Measurements from ENCODE around the gene CLMN.
"Not testable (repeated sequence)": the region's sequence is repeated elsewhere in the genome, so short reads cannot be mapped to it uniquely, and the experiment has no call there.

Gene CLMN

GRCh38 chr14:95151561-95151960 is 168.1 kb downstream of the CLMN start:
- DNase-seq, result no peak

GRCh38 chr14:95150910-95151309 is 168.8 kb downstream of the CLMN start:
- DNase-seq, result no peak

GRCh38 chr14:95149441-95149840 is 170.3 kb downstream of the CLMN start:
- DNase-seq, result no peak

- no peak for DNase-seq
Measured at GRCh38 chr14:95147597-95147996, 172.1 kb downstream of the CLMN start.

GRCh38 chr14:95146079-95146771 is 173.5 kb downstream of the CLMN start:
- DNase-seq, result no peak

- no peak for DNase-seq
Measured at GRCh38 chr14:95144849-95145248, 174.9 kb downstream of the CLMN start.

GRCh38 chr14:95143808-95144620 is 175.7 kb downstream of the CLMN start:
- no peak for DNase-seq

- no peak for DNase-seq
Measured at GRCh38 chr14:95142208-95142607, 177.5 kb downstream of the CLMN start.

GRCh38 chr14:95141684-95142083 is 178.0 kb downstream of the CLMN start:
- DNase-seq, result no peak

- no peak for DNase-seq
Measured at GRCh38 chr14:95140060-95140858, 179.4 kb downstream of the CLMN start.

GRCh38 chr14:95138876-95139275 is 180.8 kb downstream of the CLMN start:
- DNase-seq, result no peak

- DNase-seq, result not testable (repeated sequence)
Measured at GRCh38 chr14:95138455-95138854, 181.3 kb downstream of the CLMN start.

GRCh38 chr14:95137804-95138167 is 181.9 kb downstream of the CLMN start:
- peak; percentile 17 for DNase-seq

GRCh38 chr14:95137164-95137803 is 182.4 kb downstream of the CLMN start:
- DNase-seq, result no peak

- no peak for DNase-seq
Measured at GRCh38 chr14:95136631-95137030, 183.1 kb downstream of the CLMN start.

GRCh38 chr14:95134304-95134933 is 185.3 kb downstream of the CLMN start:
- no peak for DNase-seq

- DNase-seq, result no peak
Measured at GRCh38 chr14:95133282-95133681, 186.4 kb downstream of the CLMN start.

- DNase-seq, result no peak
Measured at GRCh38 chr14:95132760-95133159, 186.9 kb downstream of the CLMN start.
